ENCODE results near the gene ADRM1.

DNA sequence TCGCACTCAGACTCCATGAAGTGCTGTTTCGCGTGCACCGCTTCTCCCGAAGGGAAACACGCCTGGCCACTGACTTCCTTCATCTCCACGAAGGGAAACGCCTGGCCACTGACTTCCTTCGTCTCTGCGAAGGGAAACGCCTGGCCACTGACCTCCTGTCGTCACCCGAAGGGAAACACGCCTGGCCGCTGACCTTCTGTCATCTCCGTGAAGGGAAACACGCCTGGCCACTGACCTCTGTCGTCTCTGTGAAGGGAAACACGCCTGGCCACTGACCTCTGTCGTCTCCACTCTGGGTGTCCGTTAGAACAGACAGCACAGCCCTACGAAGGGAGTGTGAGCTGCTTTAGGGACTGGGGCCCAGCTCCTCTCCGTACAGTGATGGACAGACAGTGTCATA is 17.1 kb upstream of the ADRM1 start:
- TF ChIP-seq, protein P1, sequence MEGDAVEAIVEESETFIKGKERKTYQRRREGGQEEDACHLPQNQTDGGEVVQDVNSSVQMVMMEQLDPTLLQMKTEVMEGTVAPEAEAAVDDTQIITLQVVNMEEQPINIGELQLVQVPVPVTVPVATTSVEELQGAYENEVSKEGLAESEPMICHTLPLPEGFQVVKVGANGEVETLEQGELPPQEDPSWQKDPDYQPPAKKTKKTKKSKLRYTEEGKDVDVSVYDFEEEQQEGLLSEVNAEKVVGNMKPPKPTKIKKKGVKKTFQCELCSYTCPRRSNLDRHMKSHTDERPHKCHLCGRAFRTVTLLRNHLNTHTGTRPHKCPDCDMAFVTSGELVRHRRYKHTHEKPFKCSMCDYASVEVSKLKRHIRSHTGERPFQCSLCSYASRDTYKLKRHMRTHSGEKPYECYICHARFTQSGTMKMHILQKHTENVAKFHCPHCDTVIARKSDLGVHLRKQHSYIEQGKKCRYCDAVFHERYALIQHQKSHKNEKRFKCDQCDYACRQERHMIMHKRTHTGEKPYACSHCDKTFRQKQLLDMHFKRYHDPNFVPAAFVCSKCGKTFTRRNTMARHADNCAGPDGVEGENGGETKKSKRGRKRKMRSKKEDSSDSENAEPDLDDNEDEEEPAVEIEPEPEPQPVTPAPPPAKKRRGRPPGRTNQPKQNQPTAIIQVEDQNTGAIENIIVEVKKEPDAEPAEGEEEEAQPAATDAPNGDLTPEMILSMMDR (IDR thresholded peaks at IDR 0.05; ENCODE audit: insufficient read depth, low read depth, low read length) = no peak
- TF ChIP-seq EZH2 (IDR thresholded peaks at IDR 0.05; ENCODE audit: insufficient read depth, low read length) = no peak

Data from astrocyte (in vitro differentiated cells and primary cell).